Neural progenitor cell (in vitro differentiated cells): ENCODE data around the gene CD14. TPM values are rescaled to one million over a fixed set of nuclear protein-coding genes. Genes with fewer than 3 reads are reported as not detected.

Experiments used
- DNase-seq: peaks from one replicate; pipeline ENCODE4 v3.0.0-alpha.2; 2016; ENCODE audit warnings: low spot score
- H2AFZ ChIP-seq: fragments of 200-600 bp; sonication (generic); replicated peaks from 2 replicates; pipeline ENCODE4 v1.6.1; 2016; ENCODE audit warnings: antibody characterized with exemption
- H3F3A ChIP-seq: fragments of 200-600 bp; sonication (generic); 2 replicates; pipeline ENCODE4 v1.6.1; 2016; ENCODE audit warnings: antibody characterized with exemption, low read depth
- H3K27ac ChIP-seq: fragments of 200-600 bp; sonication (generic); 2 replicates; pipeline ENCODE4 v1.5.1; 2016; ENCODE audit warnings: mild to moderate bottlenecking
- H3K27me3 ChIP-seq: fragments of 200-600 bp; sonication (generic); 2 replicates; pipeline ENCODE4 v1.6.1; 2016; ENCODE audit warnings: mild to moderate bottlenecking, moderate library complexity
- H3K36me3 ChIP-seq: fragments of 200-600 bp; sonication (generic); 2 replicates; pipeline ENCODE4 v1.5.1; 2016
- H3K4me1 ChIP-seq: fragments of 200-600 bp; sonication (generic); 2 replicates; pipeline ENCODE4 v1.6.1; 2016; ENCODE audit warnings: mixed run types
- H3K4me2 ChIP-seq: fragments of 200-600 bp; sonication (generic); 2 replicates; pipeline ENCODE4 v1.6.1; 2016
- H3K4me3 ChIP-seq: fragments of 200-600 bp; sonication (generic); 2 replicates; pipeline ENCODE4 v1.5.1; 2016
- H3K79me2 ChIP-seq: fragments of 200-600 bp; sonication (generic); 2 replicates; pipeline ENCODE4 v1.6.1; 2016; ENCODE audit warnings: low read depth
- H3K9ac ChIP-seq: fragments of 200-600 bp; sonication (generic); 2 replicates; pipeline ENCODE4 v1.6.1; 2016
- H3K9me3 ChIP-seq: fragments of 200-600 bp; sonication (generic); 2 replicates; pipeline ENCODE4 v1.5.1; 2016; ENCODE audit warnings: low read depth
- H4K20me1 ChIP-seq: fragments of 200-600 bp; sonication (generic); 2 replicates; pipeline ENCODE4 v1.6.1; 2016; ENCODE audit warnings: low read depth
- H3K27ac Mint-ChIP-seq: 3 replicates; pipeline ENCODE4 v1.8.0; 2021; ENCODE audit warnings: mixed read lengths
- H3K27me3 Mint-ChIP-seq: 2 replicates; pipeline ENCODE4 v1.8.0; 2022; ENCODE audit warnings: low read depth, mild to moderate bottlenecking, inconsistent platforms, moderate library complexity, mixed read lengths; ENCODE audit not compliant: insufficient read depth
- H3K36me3 Mint-ChIP-seq: 3 replicates; pipeline ENCODE4 v1.8.0; 2021; ENCODE audit warnings: mixed read lengths
- H3K4me1 Mint-ChIP-seq: 3 replicates; pipeline ENCODE4 v1.8.0; 2021; ENCODE audit warnings: mixed read lengths
- H3K4me3 Mint-ChIP-seq: 3 replicates; pipeline ENCODE4 v1.8.0; 2021; ENCODE audit warnings: mild to moderate bottlenecking, moderate library complexity, mixed read lengths
- H3K9me3 Mint-ChIP-seq: 3 replicates; pipeline ENCODE4 v1.8.0; 2020; ENCODE audit warnings: mixed read lengths
- CTCF ChIP-seq: fragments of 200-600 bp; sonication (generic); IDR thresholded peaks from 2 replicates; pipeline ENCODE4 v1.5.1; 2017; ENCODE audit warnings: antibody characterized with exemption, mild to moderate bottlenecking
- EZH2 ChIP-seq: fragments of 200-600 bp; sonication (generic); IDR thresholded peaks from 2 replicates; pipeline ENCODE4 v1.6.1; 2017; ENCODE audit warnings: antibody characterized with exemption, mild to moderate bottlenecking, moderate library complexity
- EZH2phosphoT487 ChIP-seq: fragments of 200-600 bp; sonication (generic); IDR thresholded peaks from 2 replicates; pipeline ENCODE4 v1.6.1; 2017; ENCODE audit warnings: antibody characterized with exemption
- total RNA-seq: library from RNA; depleted of rRNA; stranded (reverse); fragments of >200 nt; gene quantifications from 2 replicates; pipeline ENCODE4 v1.2.3, GENCODE V29; 2015; ENCODE audit warnings: low replicate concordance

The CD14 gene
- total RNA-seq, result not detected in 2 replicates

DNA sequence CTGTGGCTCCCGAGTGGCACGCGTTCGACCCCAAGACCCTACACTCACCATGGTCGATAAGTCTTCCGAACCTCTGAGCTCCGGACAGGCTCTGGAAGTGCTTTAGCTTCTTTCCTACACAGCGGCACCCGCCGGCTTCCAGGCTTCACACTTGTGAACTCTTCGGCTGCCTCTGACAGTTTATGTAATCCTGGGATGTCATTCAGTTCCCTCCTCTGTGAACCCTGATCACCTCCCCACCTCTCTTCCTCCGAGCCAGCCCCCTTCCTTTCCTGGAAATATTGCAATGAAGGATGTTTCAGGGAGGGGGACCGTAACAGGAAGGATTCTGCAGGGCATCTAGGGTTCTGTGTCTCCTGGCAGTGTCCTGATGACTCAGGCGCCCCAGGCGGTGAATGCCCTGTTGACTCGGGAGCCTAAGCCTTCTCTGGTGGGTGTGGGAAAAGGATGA, at the start of gene CD14:
Gene CD14, minus strand, starts transcription at position 155 of the 451 bp plus-strand sequence. Its CDS starts 104 bp downstream, at position 51.
- DNase-seq, result no peak
- H3K27ac ChIP-seq, result no peak within 1 kb of the TSS
- Mint-ChIP-seq H3K4me3 (no peak within 1 kb of the TSS), H3K4me1 (no peaks in the 10 kb centered on the region), H3K27ac (no peak within 1 kb of the TSS), H3K36me3 (peaks cover 4% of the 10 kb centered on the region), H3K27me3 (peaks cover 7% of the 10 kb centered on the region), H3K9me3 (peaks cover 19% of the 10 kb centered on the region)
- H3F3A ChIP-seq, result no peaks in the 10 kb centered on the region
- no peaks in the 10 kb centered on the region for H3K4me1 ChIP-seq
- H3K27me3 ChIP-seq, result no peaks in the 10 kb centered on the region
- H2AFZ ChIP-seq, result no peak within 1 kb of the TSS
- no peaks in the 10 kb centered on the region for H3K79me2 ChIP-seq
- no peak within 1 kb of the TSS for H3K4me3 ChIP-seq
- TF ChIP-seq CTCF (no peak), EZH2phosphoT487 (no peak), EZH2 (no peak)
- H3K9me3 ChIP-seq, result no peaks in the 10 kb centered on the region
- no peak within 1 kb of the TSS for H3K9ac ChIP-seq
- no peak within 1 kb of the TSS for H3K4me2 ChIP-seq
- H4K20me1 ChIP-seq, result no peaks in the 10 kb centered on the region
- H3K36me3 ChIP-seq, result no peaks in the 10 kb centered on the region

GRCh38 chr5:140678993-140679392, 46.0 kb upstream of the CD14 start:
- Histone ChIP-seq H3K4me3 (no peak overlapping the region), H3K27ac (no peak overlapping the region), H3K4me1 (no peaks in the 10 kb centered on the region), H4K20me1 (no peaks in the 10 kb centered on the region), H3K4me2 (no peak overlapping the region), H3K36me3 (no peaks in the 10 kb centered on the region), H3K9ac (no peak overlapping the region), H3K27me3 (no peaks in the 10 kb centered on the region), H3F3A (no peaks in the 10 kb centered on the region), H3K79me2 (no peaks in the 10 kb centered on the region), H2AFZ (no peak overlapping the region), H3K9me3 (no peaks in the 10 kb centered on the region)
- H3K36me3 Mint-ChIP-seq, result peaks cover 13% of the 10 kb centered on the region
- H3K27me3 Mint-ChIP-seq, result no peaks in the 10 kb centered on the region
- no peaks in the 10 kb centered on the region for H3K4me1 Mint-ChIP-seq
- no peak for TF ChIP-seq EZH2phosphoT487
- TF ChIP-seq CTCF, result no peak
- no peak for TF ChIP-seq EZH2
- no peak overlapping the region for H3K4me3 Mint-ChIP-seq
- no peak overlapping the region for H3K27ac Mint-ChIP-seq
- DNase-seq, result no peak
- no peaks in the 10 kb centered on the region for H3K9me3 Mint-ChIP-seq

- Histone ChIP-seq H2AFZ (no peak overlapping the region), H3K36me3 (no peaks in the 10 kb centered on the region)
- H3K36me3 Mint-ChIP-seq, result peaks cover 13% of the 10 kb centered on the region
Observed at GRCh38 chr5:140677947-140678346, 45.0 kb upstream of the CD14 start.

More at GRCh38 chr5:140677947-140678346, 45.0 kb upstream of the CD14 start:
- H3K4me3 Mint-ChIP-seq, result no peak overlapping the region
- H3K27ac Mint-ChIP-seq, result no peak overlapping the region
- no peak overlapping the region for H3K27ac ChIP-seq
- no peaks in the 10 kb centered on the region for H4K20me1 ChIP-seq
- no peak overlapping the region for H3K4me2 ChIP-seq
- no peak overlapping the region for H3K9ac ChIP-seq
- no peaks in the 10 kb centered on the region for H3K27me3 ChIP-seq
- no peak overlapping the region for H3K4me3 ChIP-seq
- H3K9me3 ChIP-seq, result no peaks in the 10 kb centered on the region
- no peaks in the 10 kb centered on the region for H3K4me1 Mint-ChIP-seq
- DNase-seq, result no peak
- H3K79me2 ChIP-seq, result no peaks in the 10 kb centered on the region
- H3K9me3 Mint-ChIP-seq, result no peaks in the 10 kb centered on the region
- no peaks in the 10 kb centered on the region for H3K4me1 ChIP-seq
- no peaks in the 10 kb centered on the region for H3K27me3 Mint-ChIP-seq
- H3F3A ChIP-seq, result no peaks in the 10 kb centered on the region
- TF ChIP-seq EZH2phosphoT487, result no peak
- no peak for TF ChIP-seq EZH2
- TF ChIP-seq CTCF, result no peak
